Measurements from ENCODE around the gene ANGPTL7. TPM values are rescaled to one million over a fixed set of nuclear protein-coding genes. Genes with fewer than 3 reads are reported as not detected.

ANGPTL7 gene
- total RNA-seq, 2 donors from 2014 or later: not detected

- Mint-ChIP-seq H3K9me3 (no peaks in the 10 kb centered on the region), H3K27ac (peak overlapping the region; percentile 72), H3K36me3 (ENCODE audit: insufficient read depth in 2 of 2) (peaks cover 9 to 21% of the 10 kb centered on the region in 2 donors), H3K4me1 (ENCODE audit: low read depth) (peaks cover 6% of the 10 kb centered on the region), H3K4me3 (no peak overlapping the region), H3K27me3 (ENCODE audit: low read depth) (no peaks in the 10 kb centered on the region)
- DNase-seq (no peak), ATAC-seq (replicated peaks in 1 of 2) (no peak)
These were observed 38.2 kb downstream of the ANGPTL7 start for GRCh38 chr1:11227106-11228077.

GRCh38 chr1:11229203-11229602 is 40.0 kb downstream of the ANGPTL7 start:
- Mint-ChIP-seq H3K4me1 (ENCODE audit: low read depth) (peaks cover 6% of the 10 kb centered on the region), H3K27ac (no peak overlapping the region), H3K36me3 (ENCODE audit: insufficient read depth in 2 of 2) (peaks cover 7 to 26% of the 10 kb centered on the region in 2 donors), H3K9me3 (no peaks in the 10 kb centered on the region), H3K4me3 (no peak overlapping the region), H3K27me3 (ENCODE audit: low read depth) (no peaks in the 10 kb centered on the region)
- ATAC-seq (replicated peaks in 1 of 2) (no peak), DNase-seq (no peak)

- no peaks in the 10 kb centered on the region for H3K9me3 Mint-ChIP-seq
- H3K27ac Mint-ChIP-seq: no peak overlapping the region
- H3K27me3 Mint-ChIP-seq (ENCODE audit: low read depth): no peaks in the 10 kb centered on the region
- H3K4me3 Mint-ChIP-seq: no peak overlapping the region
- peaks cover 7% of the 10 kb centered on the region for H3K4me1 Mint-ChIP-seq (ENCODE audit: low read depth)
- H3K36me3 Mint-ChIP-seq (ENCODE audit: insufficient read depth in 2 of 2): peaks cover 5 to 23% of the 10 kb centered on the region in 2 donors
- DNase-seq: no peak
- no peak for ATAC-seq (replicated peaks in 1 of 2)
These were observed 44.1 kb downstream of the ANGPTL7 start for GRCh38 chr1:11233208-11233607.

- Mint-ChIP-seq H3K9me3 (no peaks in the 10 kb centered on the region), H3K4me3 (no peak overlapping the region), H3K36me3 (ENCODE audit: insufficient read depth in 2 of 2) (peaks cover 5 to 31% of the 10 kb centered on the region in 2 donors)
These were observed 48.2 kb downstream of the ANGPTL7 start for GRCh38 chr1:11237356-11237755.

GRCh38 chr1:11238311-11238710 is 49.2 kb downstream of the ANGPTL7 start:
- no peak overlapping the region for H3K27ac Mint-ChIP-seq

More at GRCh38 chr1:11237356-11237755, 48.2 kb downstream of the ANGPTL7 start:
- no peak for DNase-seq
- Mint-ChIP-seq H3K27me3 (ENCODE audit: low read depth) (no peaks in the 10 kb centered on the region), H3K4me1 (ENCODE audit: low read depth) (peaks cover 7% of the 10 kb centered on the region), H3K27ac (peak overlapping the region; percentile 43)
- ATAC-seq (replicated peaks in 1 of 2): no peak

GRCh38 chr1:11245248-11245647 is 56.1 kb downstream of the ANGPTL7 start:
- Mint-ChIP-seq H3K27me3 (ENCODE audit: low read depth) (no peaks in the 10 kb centered on the region), H3K9me3 (no peaks in the 10 kb centered on the region), H3K36me3 (ENCODE audit: insufficient read depth in 2 of 2) (peaks cover 0 to 9% of the 10 kb centered on the region in 2 donors), H3K4me1 (ENCODE audit: low read depth) (no peaks in the 10 kb centered on the region), H3K4me3 (no peak overlapping the region), H3K27ac (peak overlapping the region; percentile 74)
- DNase-seq (no peak), ATAC-seq (replicated peaks in 1 of 2) (no peak)

More at GRCh38 chr1:11238311-11238710, 49.2 kb downstream of the ANGPTL7 start:
- DNase-seq: no peak
- Mint-ChIP-seq H3K36me3 (ENCODE audit: insufficient read depth in 2 of 2) (peaks cover 5 to 27% of the 10 kb centered on the region in 2 donors), H3K27me3 (ENCODE audit: low read depth) (no peaks in the 10 kb centered on the region), H3K9me3 (no peaks in the 10 kb centered on the region), H3K4me3 (no peak overlapping the region), H3K4me1 (ENCODE audit: low read depth) (peaks cover 7% of the 10 kb centered on the region)
- no peak for ATAC-seq (replicated peaks in 1 of 2)

Other genes with a start within 250 kb of the ANGPTL7 start
- gene TARDBP, start 176.7 kb upstream of the ANGPTL7 start, total RNA-seq: 100 to 1,000 TPM; 149 to 156 TPM
- gene MASP2, start 142.1 kb upstream of the ANGPTL7 start, total RNA-seq: under 1 TPM; 0.19 to 0.56 TPM
- 10 to 100 TPM; 58.8 to 77.5 TPM for gene SRM, start 129.3 kb upstream of the ANGPTL7 start, total RNA-seq
- 10 to 100 TPM; 70.2 to 84.6 TPM for gene EXOSC10, start 89.5 kb upstream of the ANGPTL7 start, total RNA-seq
- gene MTOR, start 73.2 kb downstream of the ANGPTL7 start, total RNA-seq: 10 to 100 TPM; 32.6 to 38.3 TPM
- 10 to 100 TPM; 28.5 to 32.9 TPM for gene UBIAD1, start 83.8 kb downstream of the ANGPTL7 start, total RNA-seq

Data from activated T-cell treated with anti-CD3 and anti-CD28 coated beads, Interleukin-2, amount 50 U/mL, for 72 hours (primary cell).